Measurements from ENCODE around the gene RNF167.

Gene RNF167

GRCh38 chr17:4944554-4945175, 4.6 kb downstream of the RNF167 start:
- H4K20me1 ChIP-seq (ENCODE audit: insufficient read depth, low read length), result peaks cover 28% of the 10 kb centered on the region

GRCh38 chr17:4945176-4945943, 5.3 kb downstream of the RNF167 start:
- no peaks in the 10 kb centered on the region for H3K36me3 ChIP-seq (replicated peaks; ENCODE audit: insufficient read depth, low read length)

More at GRCh38 chr17:4944554-4945175, 4.6 kb downstream of the RNF167 start:
- H3K4me1 ChIP-seq (ENCODE audit: low read length), result peaks cover 35% of the 10 kb centered on the region
- H3K27ac ChIP-seq (ENCODE audit: low read length), result peak overlapping the region; percentile 55; the same call in 1 of the 2 replicates
- H3K79me2 ChIP-seq (ENCODE audit: low read length), result peaks cover 81% of the 10 kb centered on the region
- H3K4me2 ChIP-seq (ENCODE audit: low read depth, low read length), result peak overlapping the region; percentile 95; the same call in 1 of the 2 replicates
- no peak overlapping the region for H2AFZ ChIP-seq (ENCODE audit: low read length)
- H3F3A ChIP-seq (ENCODE audit: insufficient read depth, low read length), result peaks cover 80% of the 10 kb centered on the region
- H3K9me3 ChIP-seq (replicated peaks; ENCODE audit: insufficient read depth, low read length), result no peaks in the 10 kb centered on the region
- no peaks in the 10 kb centered on the region for H3K9me2 ChIP-seq (replicated peaks; ENCODE audit: insufficient read depth, low read length)
- no peak for DNase-seq
- H3K9ac ChIP-seq (ENCODE audit: low read length), result no peak overlapping the region; the same call in 1 of the 2 replicates
- H3K27me3 ChIP-seq (replicated peaks; ENCODE audit: insufficient read depth, low read length), result no peaks in the 10 kb centered on the region
- no peak for TF ChIP-seq EZH2phosphoT487 (IDR thresholded peaks at IDR 0.05; ENCODE audit: low read length)
- no peak for TF ChIP-seq CTCF (IDR thresholded peaks at IDR 0.05; ENCODE audit: low read length)
- no peaks in the 10 kb centered on the region for H3K36me3 ChIP-seq (replicated peaks; ENCODE audit: insufficient read depth, low read length)
- no peak overlapping the region for H3K4me3 ChIP-seq (ENCODE audit: low read length)

DNA sequence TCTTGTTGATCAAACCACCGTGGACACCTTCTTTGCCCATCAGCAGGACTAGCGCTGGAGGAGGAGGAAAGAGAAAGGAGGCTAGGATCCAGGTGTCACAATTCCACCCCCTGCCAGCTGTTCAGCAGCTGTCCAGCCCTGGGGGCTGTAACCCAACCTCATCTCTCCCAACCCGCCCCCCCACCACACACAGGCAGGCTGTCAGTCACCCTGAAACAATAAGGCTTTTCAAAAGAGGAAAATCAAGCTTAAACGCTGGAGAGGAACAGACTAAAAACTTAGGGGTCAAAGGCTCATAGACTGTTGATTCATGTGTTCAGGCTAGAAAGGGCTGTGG, 5.8 kb downstream of the RNF167 start:
- Histone ChIP-seq H3F3A (ENCODE audit: insufficient read depth, low read length) (peaks cover 78% of the 10 kb centered on the region), H4K20me1 (ENCODE audit: insufficient read depth, low read length) (peaks cover 28% of the 10 kb centered on the region), H3K9ac (ENCODE audit: low read length) (peak overlapping the region; percentile 99; the same call in 1 of the 2 replicates), H3K27ac (ENCODE audit: low read length) (peak overlapping the region; percentile 55; the same call in 1 of the 2 replicates), H3K9me3 (replicated peaks; ENCODE audit: insufficient read depth, low read length) (no peaks in the 10 kb centered on the region), H3K4me1 (ENCODE audit: low read length) (peaks cover 41% of the 10 kb centered on the region), H3K36me3 (replicated peaks; ENCODE audit: insufficient read depth, low read length) (no peaks in the 10 kb centered on the region), H3K27me3 (replicated peaks; ENCODE audit: insufficient read depth, low read length) (no peaks in the 10 kb centered on the region), H3K79me2 (ENCODE audit: low read length) (peaks cover 80% of the 10 kb centered on the region), H3K4me2 (ENCODE audit: low read depth, low read length) (peak overlapping the region; percentile 95), H2AFZ (ENCODE audit: low read length) (no peak overlapping the region), H3K9me2 (replicated peaks; ENCODE audit: insufficient read depth, low read length) (no peaks in the 10 kb centered on the region), H3K4me3 (ENCODE audit: low read length) (peak overlapping the region; percentile 99)
- TF ChIP-seq EZH2 (optimal IDR thresholded peaks at IDR 0.05; ENCODE audit: low read depth, low read length), result no peak
- TF ChIP-seq EZH2phosphoT487 (IDR thresholded peaks at IDR 0.05; ENCODE audit: low read length), result no peak
- no peak for TF ChIP-seq CTCF (IDR thresholded peaks at IDR 0.05; ENCODE audit: low read length)
- no peak for DNase-seq

More at GRCh38 chr17:4945176-4945943, 5.3 kb downstream of the RNF167 start:
- peak overlapping the region; percentile 95 for H3K4me2 ChIP-seq (ENCODE audit: low read depth, low read length)
- H4K20me1 ChIP-seq (ENCODE audit: insufficient read depth, low read length), result peaks cover 28% of the 10 kb centered on the region
- peak overlapping the region; percentile 55; the same call in 1 of the 2 replicates for H3K27ac ChIP-seq (ENCODE audit: low read length)
- no peaks in the 10 kb centered on the region for H3K9me3 ChIP-seq (replicated peaks; ENCODE audit: insufficient read depth, low read length)
- peak; percentile 61 for DNase-seq
- no peak overlapping the region for H2AFZ ChIP-seq (ENCODE audit: low read length)
- H3K4me3 ChIP-seq (ENCODE audit: low read length), result no peak overlapping the region
- peaks cover 81% of the 10 kb centered on the region for H3F3A ChIP-seq (ENCODE audit: insufficient read depth, low read length)
- peaks cover 83% of the 10 kb centered on the region for H3K79me2 ChIP-seq (ENCODE audit: low read length)
- no peaks in the 10 kb centered on the region for H3K9me2 ChIP-seq (replicated peaks; ENCODE audit: insufficient read depth, low read length)
- H3K4me1 ChIP-seq (ENCODE audit: low read length), result peaks cover 35% of the 10 kb centered on the region
- H3K9ac ChIP-seq (ENCODE audit: low read length), result no peak overlapping the region; the same call in 1 of the 2 replicates
- H3K27me3 ChIP-seq (replicated peaks; ENCODE audit: insufficient read depth, low read length), result no peaks in the 10 kb centered on the region
- TF ChIP-seq EZH2 (optimal IDR thresholded peaks at IDR 0.05; ENCODE audit: low read depth, low read length) (no peak), EZH2phosphoT487 (IDR thresholded peaks at IDR 0.05; ENCODE audit: low read length) (no peak), CTCF (IDR thresholded peaks at IDR 0.05; ENCODE audit: low read length) (no peak)

Measured in MM.1S (cell line).